IPS-20b (cell line): ENCODE measurements around the gene DBT.
"Not testable (repeated sequence)": the region's sequence is repeated elsewhere in the genome, so short reads cannot be mapped to it uniquely, and the experiment has no call there.

ENCODE experiments used
- H3K27ac ChIP-seq: one replicate; pipeline ENCODE4 v1.5.1; 2013; ENCODE audit warnings: low read length
- H3K27me3 ChIP-seq: 2 replicates; pipeline ENCODE4 v1.6.1; 2013; ENCODE audit warnings: mild to moderate bottlenecking, low read length, inconsistent platforms; ENCODE audit not compliant: insufficient read depth
- H3K36me3 ChIP-seq: 2 replicates; pipeline ENCODE4 v1.6.1; 2013; ENCODE audit warnings: low read depth, mild to moderate bottlenecking, inconsistent platforms, low read length, moderate library complexity; ENCODE audit not compliant: insufficient read depth
- H3K4me1 ChIP-seq: 2 replicates; pipeline ENCODE4 v1.6.1; 2013; ENCODE audit warnings: mild to moderate bottlenecking, control low read depth, inconsistent platforms, low read length, moderate library complexity; ENCODE audit not compliant: insufficient read depth
- H3K4me3 ChIP-seq: 2 replicates; pipeline ENCODE4 v1.5.1; 2013; ENCODE audit warnings: mild to moderate bottlenecking, low read length, inconsistent platforms
- H3K9ac ChIP-seq: 2 replicates; pipeline ENCODE4 v1.6.1; 2013; ENCODE audit warnings: low read depth, mild to moderate bottlenecking, inconsistent platforms, low read length, moderate library complexity
- H3K9me3 ChIP-seq: 2 replicates; pipeline ENCODE4 v1.6.1; 2013; ENCODE audit warnings: mild to moderate bottlenecking, low read depth, low read length, inconsistent platforms; ENCODE audit not compliant: insufficient read depth

Gene DBT

GRCh38 chr1:100249537-100250257 is at the start of gene DBT:
DBT (minus strand) TSS chr1:100249834; CDS start chr1:100249820, 14 bp downstream.
- H3K9ac ChIP-seq, result peak within 1 kb of the TSS; percentile 96
- peaks cover 12% of the 10 kb centered on the region; the same call in 1 of the 2 replicates for H3K4me1 ChIP-seq
- H3K27ac ChIP-seq, result peak within 1 kb of the TSS; percentile 87
- H3K36me3 ChIP-seq, result peaks cover 5% of the 10 kb centered on the region; the same call in 1 of the 2 replicates
- no peaks in the 10 kb centered on the region for H3K27me3 ChIP-seq
- no peaks in the 10 kb centered on the region for H3K9me3 ChIP-seq
- H3K4me3 ChIP-seq, result peak within 1 kb of the TSS; percentile 93

DNA sequence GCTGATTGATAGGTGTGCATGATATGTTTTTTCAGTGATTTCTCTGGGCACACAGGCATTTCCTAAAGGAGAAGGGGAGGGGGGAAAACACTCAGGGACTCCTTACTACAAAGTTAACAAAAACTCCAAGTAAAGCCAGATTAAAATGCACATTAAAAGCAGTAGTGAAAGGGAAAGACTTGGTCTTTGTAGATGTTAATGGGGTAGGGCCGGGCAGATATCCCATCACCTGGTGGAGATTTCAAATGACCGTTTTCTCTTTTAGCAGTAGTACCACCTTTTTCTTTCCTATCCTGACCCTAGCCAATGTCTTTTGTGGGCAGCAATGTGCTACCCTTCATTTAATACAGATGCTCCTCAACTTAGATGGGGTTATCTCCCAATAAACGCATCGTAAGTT is 48.9 kb upstream of the DBT start:
- Histone ChIP-seq H3K4me3 (no peak overlapping the region), H3K9ac (peak overlapping the region; percentile 32; the same call in 1 of the 2 replicates), H3K27ac (no peak overlapping the region), H3K27me3 (no peaks in the 10 kb centered on the region), H3K36me3 (no peaks in the 10 kb centered on the region), H3K9me3 (no peaks in the 10 kb centered on the region), H3K4me1 (peaks cover 9% of the 10 kb centered on the region; the same call in 1 of the 2 replicates)

- H3K9me3 ChIP-seq, H3K9ac ChIP-seq, H3K36me3 ChIP-seq, H3K27me3 ChIP-seq, H3K4me1 ChIP-seq, H3K27ac ChIP-seq, H3K4me3 ChIP-seq: not testable (repeated sequence)
Measured at GRCh38 chr1:100296997-100297396, 47.4 kb upstream of the DBT start.

GRCh38 chr1:100296140-100296539 is 46.5 kb upstream of the DBT start:
- H3K27ac ChIP-seq, result no peak overlapping the region

GRCh38 chr1:100292711-100293110 is 43.1 kb upstream of the DBT start:
- no peaks in the 10 kb centered on the region for H3K9me3 ChIP-seq
- no peak overlapping the region for H3K27ac ChIP-seq
- H3K36me3 ChIP-seq, result peaks cover 45% of the 10 kb centered on the region
- H3K27me3 ChIP-seq, result no peaks in the 10 kb centered on the region
- peaks cover under 1% of the 10 kb centered on the region; the same call in 1 of the 2 replicates for H3K4me1 ChIP-seq
- no peak overlapping the region for H3K9ac ChIP-seq
- no peak overlapping the region for H3K4me3 ChIP-seq

More at GRCh38 chr1:100296140-100296539, 46.5 kb upstream of the DBT start:
- Histone ChIP-seq H3K36me3 (peaks cover 15% of the 10 kb centered on the region), H3K4me1 (peaks cover 9% of the 10 kb centered on the region; the same call in 1 of the 2 replicates), H3K9me3 (no peaks in the 10 kb centered on the region), H3K9ac (no peak overlapping the region), H3K27me3 (no peaks in the 10 kb centered on the region), H3K4me3 (no peak overlapping the region)

- Histone ChIP-seq H3K4me1 (no peaks in the 10 kb centered on the region), H3K4me3 (no peak overlapping the region), H3K27ac (no peak overlapping the region), H3K9ac (no peak overlapping the region), H3K27me3 (no peaks in the 10 kb centered on the region), H3K9me3 (no peaks in the 10 kb centered on the region), H3K36me3 (peaks cover 70% of the 10 kb centered on the region)
Measured at GRCh38 chr1:100290291-100290690, 40.7 kb upstream of the DBT start.

DNA sequence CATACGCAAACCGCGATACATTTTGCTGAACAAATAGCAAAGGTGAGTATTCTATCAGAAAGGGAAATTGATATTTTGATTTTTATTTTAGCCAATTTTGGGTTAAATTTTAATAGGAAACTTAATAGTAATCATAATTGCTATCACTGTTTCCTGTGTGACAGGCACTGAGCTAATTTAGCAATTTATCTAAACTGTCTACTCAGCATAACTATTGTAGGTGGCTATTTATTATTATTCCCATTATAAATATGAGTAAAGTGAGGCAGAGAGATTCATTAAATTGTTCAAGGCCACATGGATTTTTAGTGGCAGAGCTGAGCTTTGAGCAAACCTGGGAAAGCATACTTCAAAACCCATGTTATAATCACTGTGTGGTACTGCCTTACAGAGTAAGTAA is 37.5 kb upstream of the DBT start:
- no peak overlapping the region for H3K9ac ChIP-seq
- no peaks in the 10 kb centered on the region for H3K4me1 ChIP-seq
- H3K27me3 ChIP-seq, result no peaks in the 10 kb centered on the region
- H3K9me3 ChIP-seq, result no peaks in the 10 kb centered on the region
- H3K4me3 ChIP-seq, result no peak overlapping the region
- H3K27ac ChIP-seq, result no peak overlapping the region
- H3K36me3 ChIP-seq, result peaks cover 91% of the 10 kb centered on the region

GRCh38 chr1:100284591-100284990 is 35.0 kb upstream of the DBT start:
- Histone ChIP-seq H3K9ac (no peak overlapping the region), H3K4me1 (no peaks in the 10 kb centered on the region), H3K36me3 (peaks cover 92% of the 10 kb centered on the region), H3K9me3 (no peaks in the 10 kb centered on the region), H3K27me3 (no peaks in the 10 kb centered on the region), H3K4me3 (no peak overlapping the region), H3K27ac (no peak overlapping the region)

DNA sequence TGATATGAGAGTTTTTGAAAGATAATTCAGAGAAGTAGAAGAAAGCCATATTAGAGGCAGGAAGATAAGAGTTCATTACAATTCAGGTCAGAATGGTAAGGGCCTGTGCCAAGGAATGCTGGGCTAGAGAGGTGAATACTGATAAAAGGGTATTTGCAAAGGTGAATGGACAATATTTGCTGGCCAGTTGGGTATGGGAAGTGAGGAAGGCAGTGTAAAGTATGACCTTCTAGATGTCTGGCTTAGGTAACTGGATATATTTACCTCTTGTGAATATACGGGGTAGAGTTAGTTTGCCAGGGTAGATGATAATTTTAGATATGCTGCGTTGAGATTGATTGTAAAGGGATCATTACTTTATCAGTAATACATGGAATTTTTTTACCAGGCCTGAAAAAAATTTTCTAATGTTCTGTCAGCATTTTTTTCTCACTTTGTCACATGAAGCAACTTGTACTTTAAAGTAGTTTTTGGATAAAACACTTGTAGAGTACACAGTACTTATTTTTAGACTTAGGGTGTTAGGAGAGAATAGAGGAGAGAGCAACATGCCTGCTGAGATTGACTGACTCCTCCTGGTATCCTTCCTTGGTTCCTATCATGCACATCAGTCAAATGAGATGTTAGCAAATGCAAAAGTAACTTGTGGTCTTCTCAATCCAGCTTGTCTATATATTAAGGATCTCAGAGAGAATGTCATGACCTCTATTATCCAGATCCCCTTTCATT is 30.5 kb upstream of the DBT start:
- Histone ChIP-seq H3K27ac (no peak overlapping the region), H3K36me3 (peaks cover 96% of the 10 kb centered on the region)

GRCh38 chr1:100279358-100279923 is 29.8 kb upstream of the DBT start:
- H3K36me3 ChIP-seq, result peaks cover 96% of the 10 kb centered on the region

More for the DNA sequence above, 30.5 kb upstream of the DBT start:
- no peaks in the 10 kb centered on the region for H3K4me1 ChIP-seq
- no peaks in the 10 kb centered on the region for H3K27me3 ChIP-seq
- no peak overlapping the region for H3K4me3 ChIP-seq
- H3K9me3 ChIP-seq, result no peaks in the 10 kb centered on the region
- H3K9ac ChIP-seq, result no peak overlapping the region

DNA sequence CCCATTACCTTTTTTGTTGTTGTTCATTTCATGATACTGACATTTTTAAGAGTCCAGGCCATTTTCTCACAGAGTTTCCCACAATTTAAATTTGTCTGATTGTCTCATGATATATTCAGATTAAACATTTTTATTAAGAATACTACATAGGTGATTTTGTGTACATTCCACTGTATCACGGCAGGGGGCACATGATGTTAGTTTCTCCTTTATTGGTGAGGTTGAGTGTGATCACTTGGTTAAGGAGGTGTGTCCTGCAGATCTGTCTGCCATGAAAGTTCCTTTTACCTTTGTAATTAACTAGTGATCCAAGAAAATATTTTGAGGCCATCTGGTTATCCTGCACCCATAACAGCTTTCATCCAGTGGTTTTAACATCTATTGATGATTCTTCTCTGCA is 28.2 kb upstream of the DBT start:
- Histone ChIP-seq H3K4me1 (no peaks in the 10 kb centered on the region), H3K27ac (no peak overlapping the region), H3K4me3 (no peak overlapping the region), H3K36me3 (peaks cover 100% of the 10 kb centered on the region), H3K9me3 (no peaks in the 10 kb centered on the region), H3K27me3 (no peaks in the 10 kb centered on the region), H3K9ac (no peak overlapping the region)

More at GRCh38 chr1:100279358-100279923, 29.8 kb upstream of the DBT start:
- H3K4me3 ChIP-seq, result no peak overlapping the region
- H3K27ac ChIP-seq, result no peak overlapping the region
- no peaks in the 10 kb centered on the region for H3K27me3 ChIP-seq
- no peaks in the 10 kb centered on the region for H3K4me1 ChIP-seq
- no peaks in the 10 kb centered on the region for H3K9me3 ChIP-seq
- no peak overlapping the region for H3K9ac ChIP-seq
